Pancreas (tissue), 10 donors: ENCODE measurements around the gene OOSP4A. TPM values are rescaled to one million over a fixed set of nuclear protein-coding genes. Genes with fewer than 3 reads are reported as not detected.

Source experiments
- ATAC-seq, 4 donors: fragments of 200-7000 bp; cut with Tn5 transposase; one replicate each; pipeline versions ENCODE4 v1.8.0 to v1.9.1; 2020; ENCODE audit warnings: mild to moderate bottlenecking in 4 of 4, moderate library complexity in 4 of 4
- DNase-seq, 6 donors: peaks; one replicate each; pipeline ENCODE4 v3.0.0-alpha.2; 2020
- FAIRE-seq: peaks from 2 replicates; lab custom pipeline; 2012; peaks lifted over from hg19 to GRCh38; lab: Jason Lieb, UNC
- H3K27ac ChIP-seq, 4 donors: fragments of 200-600 bp; sonication (generic); 1 replicate in 3 of 4; 2 replicates in 1 of 4; pipeline versions ENCODE4 v1.5.0 to v1.8.0; 2020
- H3K27me3 ChIP-seq, 4 donors: fragments of 200-600 bp; one replicate each; pipeline ENCODE4 v1.8.0; 2021
- H3K36me3 ChIP-seq, 3 donors: fragments of 200-600 bp; sonication (generic) in 1 of 3; one replicate each; pipeline versions ENCODE4 v1.5.0 to v1.8.0; 2020 to 2021
- H3K4me1 ChIP-seq, 3 donors: fragments of 200-600 bp; one replicate each; pipeline ENCODE4 v1.8.0; 2021
- H3K4me3 ChIP-seq, 4 donors: fragments of 200-600 bp; sonication (generic) in 2 of 4; one replicate each; pipeline versions ENCODE4 v1.5.0 to v1.8.0; 2020 to 2021
- H3K9me3 ChIP-seq, 4 donors: fragments of 200-600 bp; one replicate each; pipeline ENCODE4 v1.8.0; 2021
- WGBS, 2 donors: extraction: QIAGEN DNeasy Blood & Tissue Kit; methylation state at CpG; one replicate each; pipeline ENCODE4 v1.1.7; 2013; 5-methylcytosine and 5-hydroxymethylcytosine counted together
- intact Hi-C, 3 donors: fragments of 100-400 bp; cut with DNase I; formaldehyde crosslinking; loops; one replicate each; pipeline versions ENCODE4 v1.11.1 to v1.14.2; 2022
- polyA plus RNA-seq, 2 donors: library from polyadenylated mRNA; stranded (reverse); fragments of 200-250 nt; gene quantifications; one replicate each; pipeline ENCODE4 v1.2.3, GENCODE V29; 2013
- total RNA-seq, 6 donors: library from RNA; stranded (reverse); fragmentation: NEBNext Ultra II Directional in 4 of 6; extraction: Animal tissue kit (Norgen Biotek cat#: 25700) in 4 of 6; gene quantifications; one replicate each; pipeline versions ENCODE4 v1.2.1 to v1.2.4, GENCODE V29; 2021 to 2023
- TF ChIP-seq, protein P1 (sequence below), 4 donors: fragments of 200-600 bp; sonication (generic) in 3 of 4; IDR thresholded peaks; one replicate each; pipeline versions ENCODE4 v1.5.0 to v1.8.0; 2021; ENCODE audit warnings: antibody characterized with exemption in 4 of 4
- donor health status: healthy with polysubstance abuse.
- donor health status: DM: no; HTN: no; CAD: no; lungs with moderate emphysema.
- donor health status: DM: no; HTN: no; CAD: no.
- donor health status: control.
- donor health status: control.
- donor health status: Bipolar disorder and iron deficiency.
- donor health status: DM: yes; HTN: yes; CAD: no.
- donor health status: DM: no; HTN: no; CAD: no.
- donor health status: DM: no; HTN: no; CAD: no.
- donor health status: DM: yes; HTN: yes; CAD: no.

The OOSP4A gene
- total and polyA plus RNA-seq, 8 donors: not detected

- H3K27me3 ChIP-seq: no peaks in the 10 kb centered on the region
- H3K9me3 ChIP-seq: no peaks in the 10 kb centered on the region
- no peak overlapping the region for H3K4me3 ChIP-seq
- DNase-seq (no peak), ATAC-seq (no peak), FAIRE-seq (no peak)
- no peak overlapping the region for H3K27ac ChIP-seq
- H3K36me3 ChIP-seq: no peaks in the 10 kb centered on the region
- no peaks in the 10 kb centered on the region for H3K4me1 ChIP-seq
- TF ChIP-seq, protein P1, sequence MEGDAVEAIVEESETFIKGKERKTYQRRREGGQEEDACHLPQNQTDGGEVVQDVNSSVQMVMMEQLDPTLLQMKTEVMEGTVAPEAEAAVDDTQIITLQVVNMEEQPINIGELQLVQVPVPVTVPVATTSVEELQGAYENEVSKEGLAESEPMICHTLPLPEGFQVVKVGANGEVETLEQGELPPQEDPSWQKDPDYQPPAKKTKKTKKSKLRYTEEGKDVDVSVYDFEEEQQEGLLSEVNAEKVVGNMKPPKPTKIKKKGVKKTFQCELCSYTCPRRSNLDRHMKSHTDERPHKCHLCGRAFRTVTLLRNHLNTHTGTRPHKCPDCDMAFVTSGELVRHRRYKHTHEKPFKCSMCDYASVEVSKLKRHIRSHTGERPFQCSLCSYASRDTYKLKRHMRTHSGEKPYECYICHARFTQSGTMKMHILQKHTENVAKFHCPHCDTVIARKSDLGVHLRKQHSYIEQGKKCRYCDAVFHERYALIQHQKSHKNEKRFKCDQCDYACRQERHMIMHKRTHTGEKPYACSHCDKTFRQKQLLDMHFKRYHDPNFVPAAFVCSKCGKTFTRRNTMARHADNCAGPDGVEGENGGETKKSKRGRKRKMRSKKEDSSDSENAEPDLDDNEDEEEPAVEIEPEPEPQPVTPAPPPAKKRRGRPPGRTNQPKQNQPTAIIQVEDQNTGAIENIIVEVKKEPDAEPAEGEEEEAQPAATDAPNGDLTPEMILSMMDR (IDR thresholded peaks at IDR 0.05): no peak
- 80 to 85% methylated on average over 1 of the region's 1 CpG for WGBS, 2 donors
- intact Hi-C loops: no loop called here
Measured at GRCh38 chr11:59983212-59983611, 19.4 kb downstream of the OOSP4A start.

DNA sequence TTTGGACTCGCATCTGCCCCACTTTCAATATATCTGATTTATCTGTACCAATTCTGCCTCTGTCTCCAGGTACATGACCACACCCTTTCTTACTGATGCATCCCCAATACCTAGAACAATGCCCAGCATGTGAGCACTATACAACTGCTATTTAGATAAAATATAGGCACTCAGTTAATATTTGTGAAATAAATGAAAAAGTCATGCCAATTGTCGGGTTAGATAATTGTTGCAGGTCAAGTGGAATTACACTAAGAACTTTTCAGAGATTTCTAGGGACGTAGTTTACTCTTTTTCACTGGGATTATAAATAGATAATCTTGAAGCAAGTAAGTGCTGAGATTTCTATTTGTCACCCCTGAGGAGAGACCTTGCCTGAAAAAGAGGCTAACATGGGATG lies 20.5 kb downstream of the OOSP4A start:
- TF ChIP-seq, protein P1 (IDR thresholded peaks at IDR 0.05): no peak
- no peak overlapping the region for H3K4me3 ChIP-seq
- FAIRE-seq: no peak
- no peaks in the 10 kb centered on the region for H3K27me3 ChIP-seq
- H3K27ac ChIP-seq: no peak overlapping the region
- no peaks in the 10 kb centered on the region for H3K4me1 ChIP-seq
- ATAC-seq: no peak
- 83 to 92% methylated on average over 3 of the region's 3 CpGs for WGBS, 2 donors
- H3K9me3 ChIP-seq: no peaks in the 10 kb centered on the region
- intact Hi-C loops: no loop called here
- no peak for DNase-seq
- H3K36me3 ChIP-seq: no peaks in the 10 kb centered on the region

- no peak for FAIRE-seq
Measured at GRCh38 chr11:59990421-59990820, 26.6 kb downstream of the OOSP4A start.

GRCh38 chr11:59992425-59992824 lies 28.6 kb downstream of the OOSP4A start:
- no peaks in the 10 kb centered on the region for H3K36me3 ChIP-seq
- H3K4me1 ChIP-seq: no peaks in the 10 kb centered on the region
- FAIRE-seq (no peak), DNase-seq (no peak), ATAC-seq (no peak)
- no peak overlapping the region for H3K4me3 ChIP-seq
- TF ChIP-seq, protein P1 (IDR thresholded peaks at IDR 0.05): no peak
- WGBS, 2 donors: 66 to 76% methylated on average over 5 of the region's 5 CpGs
- no peaks in the 10 kb centered on the region for H3K9me3 ChIP-seq
- H3K27me3 ChIP-seq: no peaks in the 10 kb centered on the region
- intact Hi-C loops: no loop called here
- no peak overlapping the region for H3K27ac ChIP-seq

More at GRCh38 chr11:59990421-59990820, 26.6 kb downstream of the OOSP4A start:
- ATAC-seq (no peak), DNase-seq (no peak)
- intact Hi-C loops: no loop called here
- Histone ChIP-seq H3K27ac (no peak overlapping the region), H3K27me3 (no peaks in the 10 kb centered on the region), H3K36me3 (no peaks in the 10 kb centered on the region), H3K4me3 (no peak overlapping the region), H3K9me3 (no peaks in the 10 kb centered on the region), H3K4me1 (no peaks in the 10 kb centered on the region)
- WGBS, 2 donors: 42 to 50% methylated on average over 1 of the region's 1 CpG
- TF ChIP-seq, protein P1 (IDR thresholded peaks at IDR 0.05): no peak

GRCh38 chr11:59997800-59998199 lies 34.0 kb downstream of the OOSP4A start:
- no peaks in the 10 kb centered on the region for H3K9me3 ChIP-seq
- DNase-seq: no peak

More at GRCh38 chr11:59997800-59998199, 34.0 kb downstream of the OOSP4A start:
- no peak overlapping the region for H3K27ac ChIP-seq
- no peaks in the 10 kb centered on the region for H3K4me1 ChIP-seq
- FAIRE-seq (no peak), ATAC-seq (no peak)
- no peak overlapping the region for H3K4me3 ChIP-seq
- H3K27me3 ChIP-seq: no peaks in the 10 kb centered on the region
- intact Hi-C loops: no loop called here
- H3K36me3 ChIP-seq: no peaks in the 10 kb centered on the region
- WGBS, 2 donors: 59 to 77% methylated on average over 2 of the region's 2 CpGs
- TF ChIP-seq, protein P1 (IDR thresholded peaks at IDR 0.05): no peak
